GM21825 (cell line): ENCODE data around the gene PDLIM5.

Experiments used
- ATAC-seq: cut with Tn5 transposase; IDR thresholded peaks from one replicate; pipeline ENCODE4 v1.9.1; 2021; ENCODE audit warnings: mild to moderate bottlenecking, moderate library complexity; ENCODE audit not compliant: unreplicated experiment

PDLIM5 gene

DNA sequence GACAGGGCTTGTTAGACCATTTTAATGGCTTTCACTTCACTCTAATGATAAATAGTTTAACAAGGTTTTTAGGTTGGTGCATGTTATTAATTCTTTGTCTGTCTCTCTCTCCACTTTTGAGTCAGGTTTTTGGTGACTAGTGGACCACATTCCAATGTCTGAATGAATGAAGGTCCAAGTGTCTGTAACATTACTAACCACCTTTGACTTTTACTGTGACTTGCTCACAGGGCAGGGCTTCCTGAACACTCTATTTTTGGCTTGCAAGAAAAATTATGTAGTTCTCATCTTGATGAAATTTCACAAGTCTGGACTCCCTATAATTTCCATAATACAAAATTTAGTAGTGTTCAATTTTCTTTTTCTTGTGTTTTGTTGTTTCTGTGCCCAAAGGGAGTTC lies 227.2 kb downstream of the PDLIM5 start:
- no peak for ATAC-seq

DNA sequence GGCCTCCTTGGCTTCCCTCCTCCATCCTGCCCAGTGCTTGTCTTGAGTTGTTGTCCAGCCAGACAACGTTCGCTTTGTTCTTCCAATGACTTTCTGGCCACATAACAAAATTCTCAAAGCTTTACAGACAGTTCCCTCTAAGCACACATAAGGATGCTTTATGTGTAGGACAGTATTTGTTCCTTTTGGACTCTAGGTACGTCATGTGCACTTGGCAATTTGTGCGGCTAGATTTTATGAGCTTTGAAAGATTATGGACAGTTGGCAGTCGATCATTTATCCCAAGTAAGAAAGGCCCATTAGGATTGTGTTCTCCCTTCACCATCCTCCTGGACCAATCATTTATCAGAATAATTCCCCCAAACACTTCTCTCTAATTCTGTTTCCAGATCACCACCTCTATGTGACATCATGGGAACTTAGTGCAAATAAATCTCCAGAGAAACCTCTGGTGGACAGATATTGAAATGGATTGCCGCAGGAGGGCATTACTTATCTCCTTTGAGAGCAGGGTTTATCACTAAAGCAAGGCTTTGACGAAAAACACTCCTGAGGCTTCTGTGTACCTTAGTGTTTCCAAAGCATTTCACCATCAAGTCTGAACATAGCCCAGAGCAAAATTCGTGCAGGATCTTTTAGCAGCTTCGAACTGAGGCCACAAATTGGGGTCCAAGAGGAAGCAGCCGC lies 228.6 kb downstream of the PDLIM5 start:
- ATAC-seq, result no peak

DNA sequence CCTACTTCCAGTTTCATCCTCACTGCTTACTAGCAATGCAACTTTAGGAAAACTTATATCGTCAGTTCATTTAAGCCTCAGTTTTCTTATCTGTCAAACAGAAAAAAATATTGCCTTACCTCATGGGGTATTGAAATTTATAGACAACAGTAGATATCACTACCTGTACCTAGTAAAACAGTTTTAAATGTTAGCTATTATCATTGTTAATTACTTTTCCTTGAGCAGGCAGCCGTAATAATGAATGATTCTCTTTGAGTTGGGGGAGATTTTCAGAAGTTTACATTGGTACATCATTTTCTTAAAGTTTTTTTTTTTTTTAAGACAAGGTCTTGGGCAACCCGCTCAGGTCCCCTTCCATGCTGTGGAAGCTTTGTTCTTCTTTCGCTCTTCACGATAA lies 234.3 kb downstream of the PDLIM5 start:
- no peak for ATAC-seq

DNA sequence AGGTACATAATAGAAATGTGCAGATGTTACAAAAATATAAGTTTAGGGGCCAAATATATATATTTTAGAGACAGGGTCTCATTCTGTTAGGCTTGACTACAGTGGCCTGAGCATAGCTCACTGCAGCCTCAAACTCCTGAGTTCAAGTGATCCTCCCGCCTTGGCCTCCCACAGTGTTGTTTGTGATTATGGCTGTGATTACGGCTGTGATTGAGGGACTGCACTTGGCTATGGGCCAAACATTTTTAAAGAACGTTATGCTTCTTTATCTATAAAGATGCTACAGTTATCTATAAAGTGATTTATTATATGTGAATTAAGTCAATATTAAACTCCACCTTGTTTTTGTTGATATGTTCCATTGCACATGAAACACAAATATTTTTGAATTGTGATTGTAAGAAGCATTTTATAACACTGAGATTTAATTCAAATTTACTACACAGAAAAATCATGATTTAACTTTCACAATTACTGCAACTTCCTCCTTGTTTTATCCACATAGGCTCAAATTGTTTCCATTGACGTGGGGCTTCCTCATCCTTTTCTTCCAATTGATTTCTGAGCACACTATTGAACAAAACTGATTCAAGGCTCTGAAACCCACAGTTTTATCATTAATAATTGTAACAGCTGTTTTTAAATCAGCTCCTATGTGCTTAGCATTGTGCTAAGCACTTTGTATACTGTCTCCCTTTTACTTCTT lies 237.6 kb downstream of the PDLIM5 start:
- no peak for ATAC-seq

DNA sequence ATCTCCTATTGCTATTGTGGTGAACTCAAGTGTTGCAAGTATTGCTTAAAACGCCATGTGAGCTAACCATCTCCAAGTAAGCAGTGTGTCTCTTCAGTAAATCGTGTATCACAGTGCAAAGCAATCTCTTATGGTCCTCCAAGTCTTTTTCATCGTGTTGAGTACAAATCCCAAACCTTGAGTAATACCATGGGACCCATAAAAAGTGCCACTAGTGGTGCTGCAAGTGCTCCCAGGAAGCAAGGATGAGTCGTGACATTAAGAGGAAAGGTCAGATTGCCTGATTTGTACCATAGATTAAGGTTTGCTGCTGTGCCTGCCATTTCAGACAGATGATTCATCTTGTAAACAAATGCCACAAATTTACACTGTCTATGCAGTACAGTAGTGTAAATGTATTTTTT lies 239.1 kb downstream of the PDLIM5 start:
- no peak for ATAC-seq

DNA sequence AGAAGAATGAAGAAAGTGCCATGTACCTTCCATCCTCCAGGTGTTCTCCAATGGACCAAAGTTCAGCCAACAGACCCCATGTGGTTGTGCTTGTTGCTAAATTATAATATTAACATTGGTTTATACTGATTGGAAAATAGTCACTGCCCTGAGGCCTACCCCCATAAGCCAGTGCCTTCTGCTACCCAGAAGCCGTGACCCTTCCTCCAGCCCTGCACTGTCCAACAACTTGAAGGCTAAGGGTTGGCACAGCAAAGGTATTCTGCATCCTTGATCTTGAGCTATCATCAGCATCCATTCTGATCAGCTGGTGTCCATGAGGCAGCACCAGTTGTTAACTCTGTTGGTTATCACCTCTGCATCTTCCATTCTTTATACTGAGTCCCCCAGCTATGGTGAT lies 239.8 kb downstream of the PDLIM5 start:
- no peak for ATAC-seq

DNA sequence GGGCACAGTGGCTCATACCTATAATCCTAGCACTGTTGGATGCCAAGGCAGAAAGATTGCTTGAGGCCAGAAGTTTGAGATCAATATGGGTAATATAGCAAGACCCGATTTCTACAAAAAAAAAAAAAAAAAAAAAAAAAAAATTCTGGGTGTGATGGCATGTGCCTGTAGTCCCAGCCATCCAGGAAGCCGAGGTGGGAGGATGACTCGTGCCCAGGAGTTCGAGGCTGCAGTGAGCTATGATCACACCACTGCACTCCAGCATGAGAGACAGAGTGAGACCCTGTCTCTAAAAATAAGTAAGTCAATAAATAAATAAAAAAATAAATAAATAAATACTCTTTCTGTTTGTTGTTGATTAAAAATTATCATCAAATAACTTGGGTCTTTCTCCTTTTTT lies 243.6 kb downstream of the PDLIM5 start:
- no peak for ATAC-seq

DNA sequence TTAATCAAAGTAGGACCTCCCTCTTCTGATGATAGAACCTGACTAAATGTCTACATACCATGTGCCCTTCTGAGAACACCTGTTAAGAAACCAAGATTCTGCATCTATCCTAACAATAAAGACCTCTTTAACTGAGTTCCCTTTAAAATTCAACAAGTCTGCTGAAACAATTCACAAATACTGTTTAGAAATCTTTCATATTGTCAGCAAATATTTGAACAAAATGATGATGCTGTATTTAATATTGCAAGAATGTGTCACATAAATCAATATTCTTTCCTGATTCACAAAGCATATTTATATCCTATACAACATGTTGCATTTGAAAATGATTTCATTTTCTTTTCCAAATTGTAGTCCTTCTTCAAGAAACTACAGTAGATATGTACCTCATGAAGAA lies 246.4 kb downstream of the PDLIM5 start:
- no peak for ATAC-seq

DNA sequence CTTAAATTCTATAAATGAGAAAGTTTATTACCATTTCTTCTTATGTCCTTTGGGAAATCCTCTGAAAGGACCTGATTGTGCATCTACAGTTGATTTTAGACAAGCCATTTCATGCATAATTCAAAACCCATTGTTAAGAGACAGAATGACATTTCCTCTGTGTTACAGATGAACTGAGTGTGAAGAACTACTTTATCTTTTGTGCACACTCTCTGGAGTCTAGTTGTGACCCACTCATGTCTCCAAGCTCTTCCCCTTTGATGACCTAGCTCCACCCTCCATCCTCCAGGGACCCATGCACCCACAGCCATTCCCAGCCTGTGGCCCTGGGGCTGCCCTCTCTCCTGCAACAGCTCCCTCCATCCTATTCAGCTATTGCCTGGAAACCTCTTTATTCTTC lies 248.6 kb downstream of the PDLIM5 start:
- ATAC-seq, result no peak

DNA sequence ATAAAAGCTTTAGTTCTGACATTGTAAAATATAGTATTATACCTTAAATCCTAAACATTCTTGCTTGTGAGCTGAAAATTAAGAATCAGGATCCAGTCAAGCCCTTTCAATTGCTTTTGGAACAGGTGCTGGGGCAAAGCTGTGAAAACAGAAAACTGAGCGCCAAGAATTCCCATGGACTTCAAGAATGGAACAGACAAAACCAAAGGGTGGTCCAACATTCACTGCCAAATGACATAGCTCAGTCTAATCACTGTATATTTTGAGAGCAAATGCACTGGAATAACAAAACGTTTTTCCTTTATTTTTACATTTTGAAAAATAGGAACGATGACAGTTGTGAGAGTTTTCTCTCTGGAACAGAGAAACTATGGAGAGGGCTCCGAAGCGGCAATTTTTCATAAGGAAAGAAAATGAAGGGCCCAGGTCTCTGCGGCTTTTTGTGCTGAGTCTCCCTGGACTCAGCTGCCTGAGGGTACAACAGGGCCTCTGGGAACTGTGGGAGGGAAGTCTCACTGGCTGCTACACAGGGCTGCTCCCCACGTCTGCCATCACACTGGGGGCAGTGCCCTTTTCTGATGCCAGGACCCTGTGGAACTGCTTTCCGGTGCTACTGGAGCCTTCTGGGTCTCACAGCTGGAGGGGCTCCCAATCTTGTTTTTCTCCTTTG lies 250.0 kb downstream of the PDLIM5 start:
- ATAC-seq, result no peak

DNA sequence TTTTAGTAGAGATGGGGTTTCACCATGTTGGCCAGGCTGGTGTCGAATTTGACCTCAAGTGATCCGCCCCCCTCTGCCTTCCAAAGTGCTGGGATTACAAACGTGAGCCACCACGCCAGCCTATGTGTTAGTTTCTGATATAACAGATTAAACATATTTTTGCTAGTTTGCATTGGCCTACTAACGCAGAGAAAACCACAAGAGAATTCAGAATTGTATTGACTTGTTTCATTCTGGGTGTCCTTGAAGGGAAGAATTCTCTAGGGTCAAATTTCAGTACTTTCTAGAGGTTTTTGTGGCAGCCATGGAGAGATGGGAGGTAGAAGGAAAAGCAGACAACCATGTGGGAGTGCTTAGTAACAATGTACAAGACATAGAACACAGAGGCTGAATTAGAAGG lies 259.9 kb downstream of the PDLIM5 start:
- ATAC-seq, result no peak

DNA sequence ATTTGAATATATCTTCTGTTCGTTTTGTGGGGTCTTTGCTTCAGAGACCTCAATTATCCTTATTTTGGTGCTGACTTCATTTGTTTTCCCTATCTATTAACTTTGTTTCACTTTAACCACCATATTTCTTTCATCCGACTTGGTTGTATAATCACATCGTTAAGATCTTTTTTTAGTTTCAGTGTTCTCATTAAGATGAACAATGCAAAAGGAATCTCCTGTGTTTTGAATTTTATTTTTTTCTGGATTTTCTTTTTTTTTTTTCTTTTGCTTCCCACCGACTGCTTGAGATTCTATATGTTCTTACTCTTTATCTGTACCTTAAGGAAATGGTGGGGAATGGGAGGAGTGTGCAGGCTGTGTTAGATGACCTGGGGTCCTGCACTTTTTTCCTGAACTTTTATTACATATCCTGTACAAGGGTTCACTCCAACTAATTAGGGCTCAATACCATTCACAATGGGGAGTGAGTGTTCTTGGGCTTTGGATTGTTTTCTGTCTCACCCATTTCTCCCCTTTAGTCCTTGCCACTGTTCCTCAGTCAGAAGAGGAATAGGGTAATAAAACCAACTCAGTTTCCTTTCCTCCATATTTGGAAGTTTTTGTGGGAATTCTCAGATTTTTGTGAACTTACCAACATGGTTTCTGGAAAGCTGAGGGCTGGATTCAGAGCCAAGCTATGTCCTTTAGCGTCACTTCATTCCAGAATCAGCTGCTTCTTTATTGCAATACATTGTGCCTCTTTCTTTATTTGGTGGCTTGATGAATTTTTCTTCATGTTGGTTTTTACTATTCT lies 262.8 kb downstream of the PDLIM5 start:
- no peak for ATAC-seq

DNA sequence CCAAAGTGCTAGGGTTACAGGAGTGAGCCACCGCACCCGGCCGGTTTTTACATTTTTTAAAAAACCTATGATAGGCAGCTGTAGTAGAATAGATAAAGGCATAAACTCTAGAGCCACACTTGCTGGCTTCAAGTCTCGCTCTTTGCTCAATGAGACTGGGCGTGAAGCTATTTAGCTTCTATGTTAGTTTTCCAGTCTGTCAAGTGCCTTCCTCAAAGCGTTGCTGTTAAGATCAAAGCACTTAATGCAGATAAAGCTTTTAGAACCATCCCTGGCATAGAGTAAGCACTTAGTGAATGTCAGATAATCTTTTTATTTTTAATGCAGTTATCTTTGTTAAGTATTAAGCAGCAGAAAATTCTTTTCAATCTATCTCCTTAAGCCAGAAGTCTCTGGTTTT lies 264.0 kb downstream of the PDLIM5 start:
- no peak for ATAC-seq
